HG03139 (cell line): ENCODE data around the gene DBH.

ENCODE experiments used
- ATAC-seq: cut with Tn5 transposase; IDR thresholded peaks from one replicate; pipeline ENCODE4 v1.9.1; 2021; ENCODE audit not compliant: unreplicated experiment

Gene DBH

DNA sequence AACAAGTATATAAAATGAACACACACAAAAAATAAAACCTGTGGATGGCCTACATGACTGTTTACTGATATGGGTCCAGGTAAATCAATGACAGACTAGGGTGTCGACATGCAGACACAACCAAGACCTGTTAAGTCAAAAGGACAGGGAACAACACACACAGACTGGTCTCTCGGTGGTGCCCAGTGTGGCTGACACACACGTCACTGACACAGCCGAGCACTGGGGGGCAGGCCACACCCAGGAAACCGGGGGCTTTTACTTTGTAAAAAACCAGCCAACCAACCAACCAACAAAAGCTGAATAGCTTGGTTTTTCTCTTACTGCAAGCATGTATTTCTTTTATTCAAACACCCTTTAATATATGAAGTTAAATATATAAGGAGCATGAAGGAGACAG, 31.9 kb upstream of the DBH start:
- ATAC-seq: no peak

DNA sequence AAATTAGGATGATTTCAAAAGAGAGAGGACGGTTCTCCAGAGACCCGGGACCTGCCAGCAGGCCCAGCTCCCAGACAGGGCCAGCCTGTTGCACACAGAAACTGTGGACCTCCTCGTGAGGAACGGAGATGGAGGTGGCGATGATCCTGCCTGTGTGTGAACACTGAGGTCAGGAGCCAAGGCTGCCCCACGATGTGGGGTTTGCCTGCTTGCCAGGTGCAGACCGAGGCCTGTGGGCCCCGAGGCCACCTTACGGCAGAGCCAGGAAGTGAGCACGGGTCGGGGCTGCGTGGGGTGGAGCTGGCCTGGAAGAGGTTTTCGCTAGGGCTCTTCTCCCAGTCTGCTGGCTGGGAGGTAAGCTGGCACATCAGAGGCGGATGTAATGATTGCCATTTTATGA, 31.3 kb upstream of the DBH start:
- ATAC-seq: no peak

DNA sequence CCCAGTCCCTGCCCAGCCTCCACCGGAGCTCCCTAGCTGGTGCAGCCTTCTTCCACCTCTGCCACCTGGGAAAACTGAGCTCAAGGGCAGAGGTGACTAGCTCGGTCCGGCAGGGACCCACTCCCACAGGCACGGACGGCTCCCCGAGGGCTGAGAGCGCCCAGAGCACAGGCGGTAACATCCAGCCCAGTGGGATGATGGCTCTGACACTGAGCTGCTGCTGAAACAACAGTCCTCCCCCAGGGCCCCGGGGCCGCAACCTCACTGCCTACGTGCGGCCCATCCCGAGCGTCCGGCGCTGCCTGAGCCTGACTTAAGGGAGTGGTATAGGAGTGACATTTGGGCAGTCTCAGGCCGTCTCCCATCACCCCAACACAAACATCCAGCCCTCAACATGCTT, 30.7 kb upstream of the DBH start:
- no peak for ATAC-seq

DNA sequence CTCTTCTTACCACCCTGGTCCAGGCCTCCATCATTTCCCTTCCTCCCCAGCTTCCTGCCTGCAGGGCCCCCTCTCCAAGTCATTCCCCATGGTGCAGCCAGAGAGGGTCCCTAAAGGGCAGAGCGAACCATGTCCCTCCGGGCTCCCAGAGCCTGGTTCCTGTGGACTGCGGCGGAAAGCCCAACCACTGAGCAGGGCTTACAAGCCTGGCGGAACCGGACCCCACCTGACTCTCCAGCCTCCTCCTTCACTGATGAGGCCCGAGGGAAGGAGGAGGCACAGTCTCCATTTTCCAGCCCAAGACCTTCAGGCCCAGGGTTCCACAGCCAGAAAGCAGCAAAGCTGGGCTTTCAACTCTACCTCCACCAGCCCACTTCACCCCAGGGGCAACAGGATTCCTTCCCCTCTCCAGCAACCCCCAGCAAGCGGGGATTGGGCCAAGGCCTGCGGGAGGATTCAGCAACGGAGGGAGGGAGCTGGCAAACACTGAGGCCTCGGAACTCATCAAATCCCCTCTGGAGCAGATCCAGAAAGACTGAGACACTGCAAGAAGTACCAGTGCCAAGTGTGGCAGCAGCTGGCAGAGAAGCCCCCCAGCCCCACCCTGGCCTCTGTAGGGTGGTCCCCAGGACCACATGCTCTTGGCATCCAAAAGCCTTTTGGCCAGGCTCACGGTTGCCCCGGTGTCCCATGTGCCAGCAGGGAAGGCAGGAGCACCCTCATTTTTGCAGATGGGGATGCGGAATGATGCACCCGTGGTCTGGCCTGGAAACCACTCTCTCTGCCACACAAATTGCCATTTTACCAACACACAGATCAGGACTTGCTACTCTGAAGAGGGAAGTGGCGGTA, 30.1 kb upstream of the DBH start:
- no peak for ATAC-seq

DNA sequence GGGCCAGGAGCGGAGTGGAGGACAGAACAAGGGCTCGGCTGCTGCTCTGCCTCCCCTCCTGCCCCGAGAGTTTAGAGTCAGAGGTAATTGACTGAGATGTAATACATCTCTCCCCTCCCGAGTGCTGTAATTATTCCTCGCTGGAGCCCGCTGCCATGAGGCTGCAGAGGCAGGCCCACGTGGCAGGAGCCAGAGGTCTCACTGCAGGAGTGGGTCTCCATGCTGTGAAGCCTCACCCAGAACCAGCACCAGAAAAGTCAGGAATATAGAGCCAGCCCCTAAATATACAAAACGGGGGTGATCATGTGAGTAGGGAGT, 29.5 kb upstream of the DBH start:
- no peak for ATAC-seq

DNA sequence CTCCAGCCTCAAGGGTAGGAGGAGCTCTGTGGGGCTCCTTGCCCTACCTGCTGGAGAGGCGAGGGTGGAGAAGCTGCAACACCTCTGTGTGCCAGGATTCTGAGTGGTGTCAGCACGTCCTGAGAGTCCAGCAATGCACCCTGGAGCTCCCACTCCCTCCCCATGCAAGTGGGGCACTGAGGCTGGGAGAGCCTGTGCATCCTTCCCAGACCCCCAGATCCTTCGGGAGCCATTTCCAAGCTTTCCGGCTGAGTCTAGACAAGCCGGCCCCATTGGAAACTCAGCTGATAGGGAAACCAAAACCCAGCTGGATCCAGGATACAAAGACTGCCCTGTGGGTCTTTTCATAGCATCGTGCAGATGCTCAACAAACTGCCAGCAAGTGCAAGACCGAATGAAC, 28.8 kb upstream of the DBH start:
- ATAC-seq: no peak

DNA sequence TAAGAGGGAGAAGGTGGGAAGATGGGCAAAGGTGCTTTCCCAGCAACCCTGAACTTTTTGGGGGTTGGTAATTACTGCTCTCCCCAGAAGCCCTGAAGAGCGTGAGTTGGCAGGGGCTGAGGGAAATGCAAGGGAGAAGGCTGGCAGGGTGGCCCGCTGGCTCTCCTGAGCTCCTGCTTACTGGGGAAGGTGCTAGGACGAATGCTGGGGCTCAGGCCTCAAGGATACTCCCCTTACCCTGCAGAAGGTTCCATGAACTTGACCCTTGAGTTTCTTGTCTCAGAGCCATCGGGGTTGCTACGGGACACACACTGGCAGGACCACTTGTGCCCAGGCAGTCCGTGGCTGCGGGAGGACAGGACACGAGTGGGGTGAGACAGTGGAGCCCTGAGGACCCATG, 28.2 kb upstream of the DBH start:
- ATAC-seq: no peak

DNA sequence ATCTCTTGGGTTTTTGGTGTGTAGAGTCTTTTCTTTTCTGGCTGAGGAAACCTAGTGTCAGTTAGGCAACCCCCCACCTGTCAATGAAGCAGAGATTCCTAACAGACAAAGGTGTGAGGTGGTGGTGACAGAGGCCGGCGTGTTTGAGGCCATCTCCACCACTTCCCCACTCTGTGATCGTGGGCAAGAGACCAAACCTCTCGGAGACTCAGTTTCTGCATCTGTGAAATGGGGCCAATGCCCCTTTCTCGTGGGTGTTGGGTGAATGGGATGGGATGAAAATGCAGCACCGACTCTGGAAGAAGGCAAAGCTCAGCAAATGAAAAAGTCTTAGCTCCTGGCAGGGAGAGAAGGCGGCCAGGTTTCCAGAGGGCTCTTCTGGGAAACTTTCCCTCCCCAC, 27.8 kb upstream of the DBH start:
- ATAC-seq: no peak

DNA sequence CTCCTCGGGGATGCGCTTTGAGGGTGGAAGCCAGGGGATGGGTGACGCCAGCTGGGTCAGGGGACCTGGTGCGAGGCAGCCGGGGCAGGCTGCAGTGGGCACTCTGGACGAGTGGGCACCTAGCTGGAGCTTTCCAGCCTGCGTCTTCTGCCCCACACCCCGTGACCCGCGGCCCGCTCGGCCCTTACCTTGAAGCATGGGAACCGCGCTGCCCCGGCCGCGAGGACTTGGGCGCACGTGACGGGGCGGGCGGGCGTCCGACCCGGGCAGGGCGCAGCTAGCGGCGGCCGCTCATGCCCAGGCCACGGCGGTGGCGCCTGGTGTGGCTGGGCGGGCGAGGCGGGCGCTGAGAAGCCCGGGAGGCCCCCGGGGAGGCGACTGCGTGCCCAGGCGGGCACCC, 27.3 kb upstream of the DBH start:
- ATAC-seq: no peak

DNA sequence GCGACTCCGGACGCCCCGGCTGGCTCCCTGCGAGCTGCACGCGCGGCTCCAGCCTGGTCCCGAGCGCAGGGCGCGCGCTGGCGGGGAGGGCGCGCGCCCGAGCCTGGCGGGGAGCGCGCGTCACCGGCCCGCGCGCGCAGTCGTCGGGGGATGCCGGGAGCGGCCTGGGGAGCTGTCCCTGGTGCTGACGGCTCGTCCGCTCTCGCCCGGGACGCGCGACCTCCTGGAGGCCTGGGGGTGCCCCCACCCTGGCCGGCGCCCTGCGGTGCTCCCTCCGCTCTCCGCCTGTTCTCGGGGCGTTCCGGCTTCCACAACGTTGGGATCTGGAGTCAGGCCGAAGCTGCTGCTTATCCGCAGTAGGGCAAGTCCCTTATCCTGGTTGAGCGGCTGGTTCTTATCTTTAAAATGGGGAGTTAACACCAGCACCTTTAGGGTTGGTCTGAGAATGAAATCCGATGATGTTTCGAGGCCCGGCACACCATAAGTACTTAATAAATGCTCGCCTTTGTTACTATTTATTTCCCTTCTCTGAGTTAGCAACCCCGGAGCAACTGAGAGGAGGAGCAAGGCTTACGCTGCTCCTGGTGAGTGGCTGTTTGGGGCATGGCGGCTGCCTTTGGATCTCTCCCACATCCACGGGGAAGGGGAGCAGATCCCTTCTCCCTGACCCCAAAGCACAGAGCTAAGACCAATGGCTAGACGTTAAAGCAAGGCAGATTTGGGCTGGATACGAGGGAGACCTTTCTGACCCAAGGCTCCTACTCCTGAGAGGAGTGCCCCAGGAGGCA, 26.7 kb upstream of the DBH start, which contains the start of gene FAM163B:
FAM163B (minus strand) TSS at position 79 of the 788 bp plus-strand sequence. CDS start 29,166 bp downstream, outside the sequence.
- ATAC-seq: no peak

DNA sequence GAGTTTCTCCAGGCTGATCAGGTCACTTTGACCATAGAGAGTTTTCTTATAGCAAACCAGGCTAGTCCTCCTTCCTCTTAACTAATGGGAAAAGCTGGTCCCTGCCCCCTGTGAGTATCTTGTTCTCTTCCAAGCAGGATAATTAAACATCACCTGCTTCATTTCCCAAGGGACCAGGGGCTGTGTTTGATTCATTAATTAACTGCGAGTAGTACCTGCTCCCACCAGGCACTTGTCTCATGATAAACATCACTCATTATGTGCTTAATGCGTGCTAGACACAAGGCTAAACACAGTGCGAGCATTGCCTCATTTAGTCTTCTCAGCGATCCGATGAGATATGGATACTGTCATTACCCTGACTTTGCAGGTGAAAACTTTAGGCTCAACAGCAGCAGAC, 25.3 kb upstream of the DBH start:
- ATAC-seq: no peak

DNA sequence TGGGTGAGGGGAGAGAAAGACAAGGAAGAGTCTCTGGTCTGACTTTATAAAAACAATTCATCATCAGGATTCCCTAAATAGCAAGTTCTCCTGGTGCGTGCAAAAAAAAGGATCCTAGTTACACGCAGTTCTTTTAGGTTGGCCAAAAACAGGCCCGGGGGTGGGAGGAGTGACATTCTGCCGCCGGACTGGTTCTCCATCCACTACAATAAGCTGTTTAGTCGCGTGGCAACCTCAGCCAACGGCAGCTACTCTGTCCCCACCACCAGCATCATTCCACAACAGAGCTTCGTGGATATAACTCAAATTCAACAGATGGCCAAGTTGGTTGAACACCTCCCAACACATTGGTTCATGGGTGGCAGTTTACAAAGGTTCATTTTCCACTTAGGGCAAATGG, 24.1 kb upstream of the DBH start:
- ATAC-seq: no peak

DNA sequence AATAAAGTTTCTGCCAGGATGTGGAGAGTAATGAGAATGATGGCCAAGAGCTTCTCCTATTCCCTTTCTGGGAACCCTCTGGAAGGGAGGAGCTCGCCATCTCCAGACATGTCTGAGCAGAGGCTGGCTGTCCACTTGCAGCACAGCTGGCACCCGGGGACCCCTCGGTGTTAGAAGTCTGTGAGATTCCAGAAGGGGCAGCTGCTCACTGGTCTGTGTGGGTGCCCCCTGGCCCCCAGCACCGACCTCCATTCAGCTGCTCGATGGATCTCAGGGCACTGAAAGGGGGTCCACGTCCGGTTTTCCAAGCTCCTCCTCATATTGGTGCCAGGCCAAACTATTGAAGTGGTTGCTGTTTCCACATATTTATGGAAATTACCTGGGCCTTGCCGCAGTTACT, 23.3 kb upstream of the DBH start:
- ATAC-seq: no peak

DNA sequence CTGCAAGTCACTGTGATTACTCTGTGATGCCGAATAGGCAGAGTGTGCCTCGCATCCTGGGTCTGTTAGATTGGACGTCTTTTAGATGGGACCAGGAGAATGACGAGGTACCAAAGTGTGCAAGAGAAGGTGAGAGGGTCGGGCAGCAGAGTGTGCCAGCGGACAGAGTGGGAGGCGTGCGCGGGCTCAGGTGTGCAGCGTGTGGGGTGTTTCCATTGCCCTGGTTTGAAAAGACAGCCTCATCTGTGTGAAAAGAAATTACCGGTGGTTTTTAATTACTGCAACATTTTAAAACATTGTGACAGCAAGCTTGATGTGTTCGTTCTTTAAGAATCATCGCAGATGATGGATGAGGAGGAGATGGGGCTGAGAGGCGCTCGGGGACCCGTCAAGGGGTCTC, 22.7 kb upstream of the DBH start:
- no peak for ATAC-seq

DNA sequence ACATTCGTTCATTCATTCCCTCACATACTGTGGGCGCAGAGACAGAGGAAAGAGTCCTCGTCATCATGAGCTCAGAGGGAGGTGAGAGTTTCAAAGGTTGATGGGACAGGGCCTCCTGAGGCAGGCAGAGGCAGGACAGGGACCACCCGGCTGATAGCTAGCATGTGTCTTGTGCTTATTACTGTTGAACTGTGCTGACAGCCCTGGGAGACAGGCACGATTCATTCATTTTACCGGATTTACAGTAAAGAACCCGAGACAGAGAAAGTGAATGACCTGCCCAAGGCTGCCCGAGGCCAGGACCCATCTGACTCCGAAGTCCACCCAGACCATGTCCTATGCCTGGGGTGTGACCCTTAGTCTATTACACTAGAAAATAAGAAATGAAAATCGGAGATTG, 22.1 kb upstream of the DBH start:
- ATAC-seq: no peak

DNA sequence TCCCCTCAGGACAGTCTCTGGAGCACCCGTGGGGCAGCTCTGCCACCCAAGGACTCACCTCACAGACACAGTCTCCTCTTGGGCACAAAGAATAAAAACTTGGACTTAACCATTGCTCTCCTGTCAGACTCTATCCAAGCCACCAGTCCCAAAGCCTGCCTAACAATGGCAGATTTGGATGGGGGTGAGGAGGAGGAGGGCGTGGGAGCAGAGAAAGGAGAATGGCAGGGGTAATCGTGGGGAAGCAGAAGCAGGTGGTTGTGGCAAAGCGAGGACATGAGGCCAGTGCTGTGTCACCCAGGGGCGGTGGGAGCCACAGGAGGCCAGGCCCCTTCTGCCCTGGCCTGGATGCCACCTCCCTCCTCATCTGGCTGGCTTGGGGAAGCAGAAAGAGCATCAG, 21.5 kb upstream of the DBH start:
- no peak for ATAC-seq

DNA sequence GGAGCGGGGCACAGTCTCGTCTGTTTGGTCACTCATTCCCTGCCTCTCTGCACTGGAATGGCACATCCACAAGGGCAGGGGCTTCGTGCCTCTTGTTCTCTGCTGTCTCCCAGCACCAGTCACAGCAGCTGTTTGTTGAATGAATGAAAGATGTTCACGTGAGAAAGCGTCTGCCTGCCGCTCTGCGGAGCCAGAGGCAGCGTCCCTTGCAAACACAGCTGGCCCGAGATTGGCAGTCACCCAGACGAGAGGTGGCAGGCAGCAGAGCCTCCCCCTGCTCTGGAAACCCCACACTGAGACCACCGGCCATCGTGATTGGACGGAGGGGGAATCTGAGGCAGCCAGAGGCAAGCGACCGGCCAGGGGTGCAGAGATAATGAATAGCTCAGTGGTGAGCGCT, 21.0 kb upstream of the DBH start:
- no peak for ATAC-seq

DNA sequence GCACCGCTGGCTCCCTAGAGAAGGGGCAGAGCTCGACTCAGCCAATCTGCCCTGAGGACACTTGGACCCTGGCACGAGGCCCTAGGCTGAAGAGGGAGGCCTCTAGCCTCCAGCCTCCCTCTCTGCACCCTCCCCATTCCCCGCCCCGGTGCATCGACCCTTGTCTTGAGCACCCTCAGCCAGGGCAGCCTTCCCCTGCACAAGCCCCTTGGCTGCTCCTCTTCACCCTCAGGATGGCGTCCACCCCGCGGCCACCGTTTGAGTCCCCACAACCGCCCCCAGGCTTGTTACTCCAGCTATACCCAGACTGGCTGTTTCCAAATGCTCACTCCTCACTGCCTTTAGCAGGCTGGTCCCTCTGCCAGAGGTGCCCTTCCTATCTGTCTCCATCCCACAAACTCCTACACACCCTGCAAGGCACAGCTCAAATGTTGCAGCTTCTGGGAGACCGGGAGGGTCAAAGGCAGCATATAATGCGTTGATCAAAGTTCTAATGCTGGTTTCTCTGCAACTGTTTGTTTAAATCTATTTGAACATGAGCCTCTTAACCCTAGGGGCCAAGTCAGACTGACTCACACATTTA, 20.5 kb upstream of the DBH start:
- no peak for ATAC-seq

DNA sequence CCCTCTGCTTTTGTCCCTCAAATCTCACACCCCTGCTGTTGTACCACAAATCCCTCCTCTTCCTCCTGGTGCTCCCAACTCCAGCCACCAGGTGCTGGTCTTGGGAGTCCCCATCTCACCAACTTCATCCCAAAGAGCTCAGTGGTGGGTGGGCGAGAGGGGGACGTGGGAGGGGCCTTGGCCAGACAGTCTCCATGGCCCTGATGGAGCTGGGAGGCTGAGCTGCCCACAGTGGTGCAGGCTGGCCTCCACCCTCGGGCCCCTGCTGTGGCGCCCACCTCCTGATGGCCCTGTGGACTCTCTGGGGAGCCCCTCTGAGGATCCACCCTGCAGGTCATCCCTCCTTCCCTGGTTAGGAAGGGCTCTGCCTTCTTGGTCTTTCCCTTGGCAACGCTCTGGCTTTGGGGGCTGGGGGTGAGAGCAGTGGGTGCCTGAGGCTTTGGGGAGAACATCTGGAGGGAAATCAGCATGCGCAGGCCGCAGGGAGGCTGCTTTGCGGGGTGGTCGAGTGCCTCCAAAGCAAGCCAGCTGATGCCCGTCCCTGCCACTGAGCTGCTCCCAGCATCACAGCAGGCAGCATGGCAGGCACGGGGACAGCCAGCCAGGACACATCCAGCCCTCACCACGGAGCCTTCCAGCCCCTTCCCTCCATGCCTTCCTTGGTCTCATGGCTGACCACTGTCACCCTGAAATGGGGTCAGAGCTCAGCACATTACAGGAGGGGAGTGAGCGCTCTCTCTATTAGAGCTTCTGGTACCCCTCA, 19.3 kb upstream of the DBH start:
- no peak for ATAC-seq

DNA sequence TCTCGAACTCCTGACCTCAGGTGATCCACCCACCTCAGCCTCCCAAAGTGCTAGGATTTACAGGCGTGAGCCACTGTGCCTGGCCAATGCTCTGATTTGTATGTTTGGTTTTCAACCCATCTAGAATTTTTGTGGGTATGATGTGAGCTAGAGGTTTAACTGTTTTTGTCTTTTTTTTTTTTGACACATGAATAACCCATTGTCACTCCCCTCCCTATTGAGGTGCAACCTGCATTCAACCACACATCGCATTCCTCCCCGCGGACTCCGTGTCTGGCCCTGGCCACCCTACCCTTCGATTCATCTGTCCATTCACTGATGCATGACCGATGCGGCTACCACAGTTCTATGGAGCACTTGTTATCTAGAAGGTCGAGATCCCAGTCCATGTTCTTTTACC, 17.4 kb upstream of the DBH start:
- ATAC-seq: no peak

DNA sequence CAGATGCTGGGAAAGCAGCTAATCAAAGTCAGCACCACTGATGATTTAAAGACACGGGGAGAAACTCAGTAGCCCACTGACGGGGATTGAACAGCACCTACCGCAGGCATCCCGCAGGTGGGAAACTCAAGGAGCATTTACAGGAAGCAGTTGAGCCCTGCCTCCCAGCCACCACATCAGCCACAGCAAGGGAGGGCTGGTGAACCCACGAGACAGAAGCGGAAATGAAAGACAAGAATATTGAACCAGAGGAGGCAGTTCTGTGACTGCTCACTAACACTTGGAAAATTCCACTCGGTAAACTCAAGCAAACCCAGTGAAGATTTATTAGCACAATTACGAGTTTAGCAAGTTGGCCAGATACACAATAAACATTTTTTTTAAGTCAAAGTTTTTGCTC, 16.4 kb upstream of the DBH start:
- no peak for ATAC-seq
